Measurements from ENCODE around the gene PPP1R12A. TPM values are rescaled to one million over a fixed set of nuclear protein-coding genes. Genes with fewer than 3 reads are reported as not detected.

PPP1R12A gene
- total RNA-seq, 1 experiment from 2014 or later: 65.0 TPM

DNA sequence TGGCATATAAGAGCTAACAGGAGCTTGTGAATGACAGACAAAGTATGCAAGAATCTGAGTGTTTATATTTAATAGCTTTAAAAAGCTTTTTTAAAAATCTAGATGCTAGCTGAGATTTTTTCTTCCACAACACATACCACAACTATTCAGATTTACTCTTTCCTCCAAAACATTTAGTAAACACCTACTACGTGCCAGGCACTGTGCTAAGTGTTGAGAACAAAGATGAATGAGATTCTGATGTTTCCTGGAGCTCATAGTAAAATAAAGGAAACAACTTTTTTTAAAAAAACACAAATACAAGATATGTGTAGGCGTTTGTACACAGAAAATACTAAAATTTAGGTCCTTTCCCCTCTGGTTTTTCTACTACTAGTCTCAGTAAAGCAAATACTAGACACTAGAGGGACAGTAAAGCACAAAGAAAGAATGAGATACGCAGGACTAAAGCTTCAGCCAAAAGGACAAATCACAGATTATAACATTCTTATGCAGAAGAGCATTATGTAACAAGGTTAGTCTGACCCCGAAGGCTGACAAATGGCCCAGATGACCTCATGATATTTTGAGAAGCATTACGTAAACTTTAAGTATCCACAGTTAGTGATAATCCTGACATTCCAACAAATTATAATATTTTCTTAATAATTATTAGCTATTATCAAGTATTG lies 165.6 kb downstream of the PPP1R12A start:
- DNase-seq (ENCODE audit: low spot score): no peak

DNA sequence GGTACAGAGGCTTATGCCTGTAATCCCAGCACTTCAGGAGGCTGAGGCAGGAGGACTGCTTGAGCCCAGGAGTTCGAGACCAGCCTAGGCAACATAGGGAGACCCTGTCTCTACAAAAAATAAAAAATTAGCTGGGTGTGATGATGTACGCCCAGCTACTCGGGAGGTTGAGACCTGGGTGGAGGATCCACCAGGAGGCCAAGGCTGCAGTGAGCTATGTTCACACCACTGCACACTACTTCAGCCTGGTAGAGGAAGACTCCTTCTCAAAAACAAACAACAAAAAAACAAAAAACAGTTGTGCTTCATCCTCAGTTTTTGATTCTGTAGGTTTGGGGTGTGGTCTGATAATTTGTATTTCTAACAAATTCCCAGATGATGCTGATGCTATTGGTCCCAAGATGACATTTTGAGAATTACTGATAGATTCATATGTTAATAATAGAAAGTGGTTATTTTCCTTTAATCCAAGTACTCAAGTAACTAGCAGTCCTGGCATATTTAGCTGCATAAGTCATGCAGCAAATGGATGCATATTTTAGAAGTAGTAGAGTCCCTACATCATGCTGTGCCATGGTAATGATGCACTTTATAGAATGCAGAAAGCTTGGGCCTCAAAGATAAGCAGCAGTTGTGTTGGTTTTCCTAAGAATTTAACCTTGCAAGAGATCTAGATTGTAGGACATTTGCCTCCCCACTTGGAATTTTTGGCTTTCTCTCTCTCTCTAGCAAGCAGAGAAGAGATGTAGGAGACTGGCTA lies 168.0 kb downstream of the PPP1R12A start:
- no peak for DNase-seq (ENCODE audit: low spot score)

DNA sequence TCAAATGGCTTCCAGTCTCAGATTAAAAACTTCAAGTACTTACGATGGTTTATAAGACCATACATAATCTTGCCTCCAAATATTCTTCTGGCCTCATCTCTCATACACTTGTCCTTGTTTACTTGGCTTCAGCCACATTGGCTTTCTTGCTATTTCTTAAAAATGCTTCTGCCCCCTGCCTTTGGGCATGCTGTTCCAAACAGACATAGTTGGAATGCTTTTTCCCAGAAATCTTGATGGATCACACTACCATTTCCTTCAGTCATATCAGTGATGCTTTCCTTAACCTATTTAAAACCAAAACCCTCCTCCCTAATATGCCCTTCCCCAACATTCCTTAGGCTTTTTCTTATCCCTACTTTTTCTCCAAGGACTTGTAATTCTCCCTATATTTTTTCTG lies 169.7 kb downstream of the PPP1R12A start:
- DNase-seq (ENCODE audit: low spot score): no peak

DNA sequence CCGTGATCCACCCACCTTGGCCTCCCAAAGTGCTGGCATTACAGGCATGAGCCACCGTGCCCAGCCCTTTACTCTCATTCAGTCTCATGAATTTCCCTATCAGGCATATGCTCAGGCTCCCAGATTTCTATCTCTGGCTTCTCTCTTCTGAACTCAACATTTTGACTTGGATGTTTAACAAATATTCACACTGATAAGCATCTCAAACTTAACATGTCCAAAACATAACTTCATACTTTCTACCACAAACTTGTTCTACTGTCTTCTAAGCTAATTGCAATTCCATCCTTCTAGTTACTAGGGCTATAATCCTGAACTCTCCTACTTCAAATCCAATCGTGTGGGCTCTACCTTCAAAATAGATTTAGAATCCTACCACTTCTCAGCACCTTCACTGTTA lies 170.3 kb downstream of the PPP1R12A start:
- DNase-seq (ENCODE audit: low spot score): no peak

DNA sequence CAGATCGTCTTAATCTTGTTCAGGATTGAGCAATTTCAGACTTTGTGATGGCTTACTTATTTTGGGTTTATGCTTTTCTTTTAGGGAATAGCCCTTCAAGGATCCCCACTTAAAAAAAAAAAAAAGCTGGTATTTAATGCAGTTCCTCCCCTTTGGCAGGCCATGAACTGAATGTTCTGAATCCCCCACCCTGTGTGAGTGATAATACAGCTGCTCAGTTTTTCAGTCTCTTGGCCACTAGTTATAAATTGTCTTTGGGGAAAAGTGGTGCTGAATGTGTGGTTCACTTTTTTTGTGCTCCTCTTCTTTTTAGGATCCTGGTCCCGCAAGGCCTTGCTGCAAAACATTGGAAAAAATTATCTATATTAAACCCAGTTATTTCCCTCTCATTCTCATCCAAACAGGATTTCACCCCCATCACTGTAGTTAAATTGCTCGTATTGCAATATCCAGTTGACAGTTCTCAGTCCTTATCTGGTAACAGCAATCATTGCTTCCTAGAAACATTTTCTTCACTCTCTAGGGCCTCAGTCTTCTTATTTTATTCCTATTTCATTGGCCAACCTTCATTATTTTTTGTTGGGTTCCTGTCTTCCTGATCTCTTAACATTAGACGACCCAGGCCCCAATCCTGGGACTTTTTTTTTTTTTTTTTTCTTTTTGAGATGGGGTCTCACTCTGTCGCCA lies 171.0 kb downstream of the PPP1R12A start:
- DNase-seq (ENCODE audit: low spot score): no peak

DNA sequence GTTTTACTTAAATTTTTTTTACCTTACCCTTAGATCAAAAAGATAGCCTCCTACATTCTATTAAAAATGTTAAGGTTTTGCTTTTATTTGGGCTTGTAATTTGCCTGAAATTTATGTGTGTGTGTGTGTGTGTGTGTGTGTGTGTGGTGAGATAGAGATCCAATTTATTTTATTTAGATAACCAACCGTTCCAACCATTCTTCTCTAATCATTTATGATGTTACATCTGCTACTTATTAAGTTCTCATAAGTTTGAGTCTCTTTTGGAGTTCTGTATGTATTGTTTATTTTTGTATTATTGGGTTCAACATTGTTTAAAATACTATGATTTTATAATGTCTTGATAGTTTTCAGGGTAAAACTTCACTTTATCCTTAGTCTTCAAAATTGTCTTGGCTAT lies 173.6 kb downstream of the PPP1R12A start:
- DNase-seq (ENCODE audit: low spot score): no peak

DNA sequence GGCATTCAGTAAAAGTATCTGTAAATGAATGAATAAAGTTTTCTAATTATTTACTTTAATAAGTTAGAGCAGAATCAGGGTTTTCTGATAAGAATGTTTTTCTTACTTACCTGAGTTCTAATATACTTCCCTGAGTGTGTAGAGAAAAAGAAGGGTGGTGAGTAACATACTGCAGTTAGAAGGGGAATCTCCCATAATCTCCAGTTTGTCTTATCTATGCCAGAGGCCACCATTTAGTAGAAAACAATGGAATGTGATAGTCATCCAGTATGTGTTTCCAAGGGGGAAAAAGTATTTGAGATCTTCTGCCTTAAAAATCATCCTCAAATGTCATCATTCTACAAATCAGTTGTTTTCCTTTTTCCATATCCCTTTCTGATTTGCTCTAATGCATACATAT lies 187.6 kb downstream of the PPP1R12A start:
- no peak for DNase-seq (ENCODE audit: low spot score)

DNA sequence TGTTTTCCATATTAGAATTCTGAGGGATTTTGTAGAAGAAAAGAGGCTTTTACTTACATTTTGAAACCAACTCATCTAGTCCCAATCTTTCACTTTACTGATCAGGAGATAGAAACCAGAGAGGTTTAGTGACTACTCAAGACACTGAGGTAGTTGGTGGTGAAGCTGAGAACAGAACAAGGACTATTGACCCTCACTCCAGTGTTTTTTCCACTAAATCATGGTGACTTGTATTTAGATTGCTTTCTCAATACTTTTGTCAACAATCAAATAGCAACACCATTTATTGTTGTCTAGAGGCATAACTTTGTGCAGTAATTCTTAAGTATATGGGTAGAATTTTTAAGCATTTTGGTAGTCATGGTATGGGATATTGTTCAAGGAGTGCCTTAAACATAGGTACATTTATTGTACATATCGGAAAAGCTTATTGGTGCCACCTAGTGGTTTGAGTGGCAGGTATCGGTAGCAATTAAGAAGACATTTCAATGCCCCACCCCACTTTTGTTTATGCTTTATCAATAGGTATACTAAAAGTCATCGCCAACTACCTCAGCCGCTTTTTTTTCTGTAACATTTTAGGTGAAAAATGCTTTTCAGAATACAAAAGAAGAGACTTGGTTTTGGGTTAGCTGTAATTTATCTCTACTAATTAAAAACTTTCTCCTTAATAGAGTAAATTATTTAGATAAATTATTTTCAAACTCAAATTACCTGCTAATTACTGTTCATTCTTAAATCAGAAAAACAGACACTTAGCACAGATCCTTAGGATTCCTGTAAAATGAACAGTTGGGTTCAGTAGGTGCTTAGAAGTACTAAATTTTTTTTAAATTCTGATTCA lies 196.8 kb downstream of the PPP1R12A start:
- peak; percentile 52 for DNase-seq (ENCODE audit: low spot score)

DNA sequence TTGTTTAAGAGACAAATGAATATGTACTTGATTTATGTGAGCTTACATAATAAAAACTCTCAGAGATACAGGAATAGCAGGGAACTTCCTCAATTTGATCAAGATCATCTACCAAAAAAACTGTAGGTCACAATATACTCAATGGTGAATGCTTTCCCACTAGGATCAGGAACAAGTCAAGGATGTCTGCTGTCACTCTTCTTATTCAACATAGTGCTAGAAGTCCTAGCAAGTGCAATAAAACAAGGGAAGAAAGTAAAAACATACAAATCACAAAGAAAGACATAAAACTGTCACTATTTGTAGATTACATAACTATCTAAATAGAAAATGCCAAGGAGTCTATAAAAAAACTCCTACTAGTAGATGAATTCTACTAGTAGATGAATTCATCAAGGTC lies 202.3 kb downstream of the PPP1R12A start:
- DNase-seq (ENCODE audit: low spot score): no peak

DNA sequence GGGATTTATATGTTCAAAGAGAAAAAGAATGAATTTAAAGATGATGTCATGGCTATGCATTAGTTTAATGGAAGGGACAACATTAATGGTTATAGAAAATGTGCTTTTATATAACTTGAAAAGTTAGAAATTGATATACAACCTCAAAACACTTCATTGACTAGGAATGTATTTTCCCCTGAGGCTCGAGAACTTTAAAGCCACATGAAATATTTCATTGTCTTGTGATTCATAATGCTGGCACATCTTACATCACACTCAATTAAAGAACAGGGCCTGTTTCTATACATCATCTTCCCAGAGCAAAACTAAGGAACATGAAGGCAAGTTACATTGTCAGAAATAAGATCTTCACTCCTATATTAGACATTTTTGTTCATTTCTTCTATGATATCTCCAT lies 208.9 kb downstream of the PPP1R12A start:
- DNase-seq (ENCODE audit: low spot score): peak; percentile 60

Other genes with a start within 250 kb of the PPP1R12A start
- 63.2 and 75.2 TPM in 2 replicates for gene PAWR, start 244.1 kb downstream of the PPP1R12A start, total RNA-seq (2014; rRNA removed; shearing (Covaris generic))
- 0.22 and 0.67 TPM in 2 replicates for gene OTOGL, start 164.4 kb upstream of the PPP1R12A start, total RNA-seq (2014; rRNA removed; shearing (Covaris generic))